WTC11 (cell line): ENCODE data around the gene ALDH5A1. TPM values are rescaled to one million over a fixed set of nuclear protein-coding genes. Genes with fewer than 3 reads are reported as not detected.
A peak's percentile ranks its signal among the peaks of the same experiment; 100 is the strongest.

ENCODE experiments used
- ATAC-seq: fragments of 200-7000 bp; cut with Tn5 transposase; 2 replicates; pipeline ENCODE4 v1.10.0; 2021; ENCODE audit warnings: mild to moderate bottlenecking, moderate library complexity
- CTCF ChIA-PET: fragments of 300-600 bp; sonication (Branson Sonifier 250); formaldehyde crosslinking; loops from one replicate; lab custom pipeline; 2021; ENCODE audit warnings: antibody characterized with exemption; lab: Charles Lee
- POLR2A ChIA-PET: fragments of 350-600 bp; sonication (Branson Sonifier 250); formaldehyde crosslinking; loops from one replicate; lab custom pipeline; 2021; ENCODE audit warnings: antibody characterized with exemption; lab: Charles Lee
- DNase-seq: peaks from one replicate; pipeline ENCODE4 v3.0.0; 2021; ENCODE audit warnings: low spot score
- H3K27ac Mint-ChIP-seq: 2 replicates; pipeline ENCODE4 v1.8.0; 2021; ENCODE audit warnings: mixed read lengths
- H3K27me3 Mint-ChIP-seq: 2 replicates; pipeline ENCODE4 v1.8.0; 2021; ENCODE audit warnings: low read depth, mild to moderate bottlenecking, moderate library complexity, mixed read lengths
- H3K36me3 Mint-ChIP-seq: 2 replicates; pipeline ENCODE4 v1.8.0; 2021; ENCODE audit warnings: mixed read lengths
- H3K4me1 Mint-ChIP-seq: 2 replicates; pipeline ENCODE4 v1.8.0; 2022; ENCODE audit warnings: mixed read lengths
- H3K4me3 Mint-ChIP-seq: 2 replicates; pipeline ENCODE4 v1.8.0; 2021; ENCODE audit warnings: mild to moderate bottlenecking, moderate library complexity, mixed read lengths
- H3K9me3 Mint-ChIP-seq: 2 replicates; pipeline ENCODE4 v1.8.0; 2021; ENCODE audit warnings: mixed read lengths
- CREB1 ChIP-seq: sonication (generic); formaldehyde crosslinking; IDR thresholded peaks from 2 replicates; pipeline ENCODE4 v1.8.0; 2023; ENCODE audit warnings: mild to moderate bottlenecking, missing genetic modification reagents
- FOXJ3 ChIP-seq: sonication (generic); formaldehyde crosslinking; IDR thresholded peaks from 2 replicates; pipeline ENCODE4 v1.9.0; 2021; ENCODE audit warnings: missing genetic modification reagents, mild to moderate bottlenecking, borderline replicate concordance
- GRHL2 ChIP-seq: fragments of 250-450 bp; sonication (Bioruptor Pico); IDR thresholded peaks from 2 replicates; pipeline ENCODE4 v1.8.0; 2022; ENCODE audit warnings: mild to moderate bottlenecking, moderate library complexity; ENCODE audit not compliant: insufficient replicate concordance, severe bottlenecking
- JAZF1 ChIP-seq: fragments of 250-450 bp; sonication (Bioruptor Pico); IDR thresholded peaks from 2 replicates; pipeline ENCODE4 v1.9.0; 2021; ENCODE audit warnings: moderate library complexity, mild to moderate bottlenecking, inconsistent platforms
- MLX ChIP-seq: sonication (generic); formaldehyde crosslinking; IDR thresholded peaks from 2 replicates; pipeline ENCODE4 v1.8.1; 2023; ENCODE audit warnings: mild to moderate bottlenecking, missing genetic modification reagents, moderate library complexity
- MXD4 ChIP-seq: fragments of 250-450 bp; sonication (Bioruptor Pico); IDR thresholded peaks from 2 replicates; pipeline ENCODE4 v1.8.0; 2021; ENCODE audit warnings: mild to moderate bottlenecking, moderate library complexity, borderline replicate concordance
- MYBL2 ChIP-seq: sonication (generic); formaldehyde crosslinking; IDR thresholded peaks from 2 replicates; pipeline ENCODE4 v1.8.1; 2023; ENCODE audit warnings: mild to moderate bottlenecking, moderate library complexity, missing genetic modification reagents
- NFATC4 ChIP-seq: fragments of 250-450 bp; sonication (Bioruptor Pico); IDR thresholded peaks from 2 replicates; pipeline ENCODE4 v1.9.0; 2021; ENCODE audit warnings: mild to moderate bottlenecking
- NR2C2 ChIP-seq: sonication (generic); formaldehyde crosslinking; IDR thresholded peaks from 2 replicates; pipeline ENCODE4 v1.8.0; 2022; ENCODE audit warnings: mild to moderate bottlenecking, missing genetic modification reagents
- PRRX2 ChIP-seq: fragments of 250-450 bp; sonication (Bioruptor Pico); IDR thresholded peaks from 2 replicates; pipeline ENCODE4 v1.8.0; 2021; ENCODE audit warnings: mild to moderate bottlenecking
- RORB ChIP-seq: fragments of 250-450 bp; sonication (Bioruptor Pico); IDR thresholded peaks from 2 replicates; pipeline ENCODE4 v1.9.0; 2021; ENCODE audit warnings: mild to moderate bottlenecking
- SOX15 ChIP-seq: fragments of 250-450 bp; sonication (Bioruptor Pico); IDR thresholded peaks from 2 replicates; pipeline ENCODE4 v1.9.0; 2021; ENCODE audit warnings: mild to moderate bottlenecking
- ZBTB21 ChIP-seq: sonication (generic); formaldehyde crosslinking; IDR thresholded peaks from 2 replicates; pipeline ENCODE4 v1.8.1; 2023; ENCODE audit warnings: mild to moderate bottlenecking, missing genetic modification reagents, borderline replicate concordance
- ZNF263 ChIP-seq: sonication (generic); formaldehyde crosslinking; IDR thresholded peaks from 2 replicates; pipeline ENCODE4 v1.8.1; 2022; ENCODE audit warnings: low read depth, mild to moderate bottlenecking, moderate library complexity, missing genetic modification reagents
- ZNF425 ChIP-seq: fragments of 250-450 bp; sonication (Bioruptor Pico); conservative IDR thresholded peaks from 2 replicates; pipeline ENCODE4 v1.9.0; 2021; ENCODE audit warnings: mild to moderate bottlenecking
- ZNF512 ChIP-seq: sonication (generic); formaldehyde crosslinking; IDR thresholded peaks from 2 replicates; pipeline ENCODE4 v1.8.1; 2022; ENCODE audit warnings: missing genetic modification reagents, borderline replicate concordance
- total RNA-seq: library from RNA; stranded (reverse); gene quantifications from 3 replicates; pipeline ENCODE4 v1.2.3, GENCODE V29; 2021
- TF ChIP-seq, protein P1 (sequence below): fragments of 250-450 bp; sonication (Bioruptor Pico); IDR thresholded peaks from 2 replicates; pipeline ENCODE4 v2.1.2; 2022; ENCODE audit warnings: mild to moderate bottlenecking, moderate library complexity
- TF ChIP-seq, protein P2 (sequence below): sonication (generic); formaldehyde crosslinking; IDR thresholded peaks from 2 replicates; pipeline ENCODE4 v1.8.0; 2022; ENCODE audit warnings: mild to moderate bottlenecking, missing genetic modification reagents
- TF ChIP-seq, protein P3 (sequence below): sonication (generic); formaldehyde crosslinking; IDR thresholded peaks from 2 replicates; pipeline ENCODE4 v1.8.1; 2022; ENCODE audit warnings: low read depth, mild to moderate bottlenecking, moderate library complexity, missing genetic modification reagents, borderline replicate concordance
- TF ChIP-seq, protein P4 (sequence below): sonication (generic); formaldehyde crosslinking; IDR thresholded peaks from 2 replicates; pipeline ENCODE4 v1.8.0; 2022; ENCODE audit warnings: missing genetic modification reagents

ALDH5A1 gene
- total RNA-seq, 1 experiment from 2014 or later: 5.1 TPM

- Mint-ChIP-seq H3K27ac (no peak overlapping the region), H3K4me3 (no peak overlapping the region), H3K4me1 (peaks cover 4% of the 10 kb centered on the region), H3K9me3 (no peaks in the 10 kb centered on the region), H3K36me3 (no peaks in the 10 kb centered on the region), H3K27me3 (peaks cover 26% of the 10 kb centered on the region)
- CTCF ChIA-PET: interaction anchor here (0.9 to 1.5 kb wide), 6 partner anchors 9 to 50 kb away, joined by 3 to 6 read pairs (median 5); no protein-coding TSS in a partner anchor
- POLR2A ChIA-PET: interaction anchor here (0.6 kb wide), 3 partner anchors 46 to 1343 kb away, joined by 3 to 4 read pairs (median 3); no protein-coding TSS in a partner anchor
- TF ChIP-seq CREB1 (CRISPR knock-in tag): no peak
- ATAC-seq: peak; percentile 76
- no peak for DNase-seq
Measured at GRCh38 chr6:24571361-24571760, 76.6 kb downstream of the ALDH5A1 start.

- Mint-ChIP-seq H3K4me1 (peaks cover 4% of the 10 kb centered on the region), H3K9me3 (no peaks in the 10 kb centered on the region)
- ATAC-seq (no peak), DNase-seq (no peak)
- POLR2A ChIA-PET: no interaction called here
- TF ChIP-seq, protein P1, sequence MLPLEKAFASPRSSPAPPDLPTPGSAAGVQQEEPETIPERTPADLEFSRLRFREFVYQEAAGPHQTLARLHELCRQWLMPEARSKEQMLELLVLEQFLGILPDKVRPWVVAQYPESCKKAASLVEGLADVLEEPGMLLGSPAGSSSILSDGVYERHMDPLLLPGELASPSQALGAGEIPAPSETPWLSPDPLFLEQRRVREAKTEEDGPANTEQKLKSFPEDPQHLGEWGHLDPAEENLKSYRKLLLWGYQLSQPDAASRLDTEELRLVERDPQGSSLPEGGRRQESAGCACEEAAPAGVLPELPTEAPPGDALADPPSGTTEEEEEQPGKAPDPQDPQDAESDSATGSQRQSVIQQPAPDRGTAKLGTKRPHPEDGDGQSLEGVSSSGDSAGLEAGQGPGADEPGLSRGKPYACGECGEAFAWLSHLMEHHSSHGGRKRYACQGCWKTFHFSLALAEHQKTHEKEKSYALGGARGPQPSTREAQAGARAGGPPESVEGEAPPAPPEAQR (CRISPR knock-in tag): no peak
- TF ChIP-seq SOX15 (no peak), ZNF512 (no peak), RORB (CRISPR knock-in tag) (no peak), PRRX2 (CRISPR knock-in tag) (no peak), GRHL2 (CRISPR knock-in tag) (no peak), NR2C2 (no peak), ZBTB21 (no peak), MLX (CRISPR knock-in tag) (no peak), JAZF1 (no peak), MYBL2 (CRISPR knock-in tag) (no peak)
- TF ChIP-seq, all 79 proteins: peak for 0
- CTCF ChIA-PET: no interaction called here
- Mint-ChIP-seq H3K36me3 (no peaks in the 10 kb centered on the region), H3K27me3 (peaks cover 26% of the 10 kb centered on the region), H3K4me3 (no peak overlapping the region), H3K27ac (no peak overlapping the region)
Measured at GRCh38 chr6:24574809-24575208, 80.0 kb downstream of the ALDH5A1 start.

GRCh38 chr6:24576447-24576846 lies 81.7 kb downstream of the ALDH5A1 start:
- Mint-ChIP-seq H3K36me3 (no peaks in the 10 kb centered on the region), H3K27me3 (peaks cover 18% of the 10 kb centered on the region), H3K4me3 (no peak overlapping the region), H3K27ac (no peak overlapping the region), H3K9me3 (no peaks in the 10 kb centered on the region), H3K4me1 (peaks cover 3% of the 10 kb centered on the region)
- POLR2A ChIA-PET: interaction anchor here (0.7 kb wide), 1 partner anchor 127 kb away, joined by 3 read pairs; no protein-coding TSS in a partner anchor
- ATAC-seq (no peak), DNase-seq (no peak)
- CTCF ChIA-PET: interaction anchor here (0.9 to 1.7 kb wide), 2 partner anchors 10 to 81 kb away, joined by 3 to 4 read pairs; no protein-coding TSS in a partner anchor
- no peak for TF ChIP-seq MXD4
- TF ChIP-seq NFATC4 (CRISPR knock-in tag): no peak
- TF ChIP-seq, protein P2, sequence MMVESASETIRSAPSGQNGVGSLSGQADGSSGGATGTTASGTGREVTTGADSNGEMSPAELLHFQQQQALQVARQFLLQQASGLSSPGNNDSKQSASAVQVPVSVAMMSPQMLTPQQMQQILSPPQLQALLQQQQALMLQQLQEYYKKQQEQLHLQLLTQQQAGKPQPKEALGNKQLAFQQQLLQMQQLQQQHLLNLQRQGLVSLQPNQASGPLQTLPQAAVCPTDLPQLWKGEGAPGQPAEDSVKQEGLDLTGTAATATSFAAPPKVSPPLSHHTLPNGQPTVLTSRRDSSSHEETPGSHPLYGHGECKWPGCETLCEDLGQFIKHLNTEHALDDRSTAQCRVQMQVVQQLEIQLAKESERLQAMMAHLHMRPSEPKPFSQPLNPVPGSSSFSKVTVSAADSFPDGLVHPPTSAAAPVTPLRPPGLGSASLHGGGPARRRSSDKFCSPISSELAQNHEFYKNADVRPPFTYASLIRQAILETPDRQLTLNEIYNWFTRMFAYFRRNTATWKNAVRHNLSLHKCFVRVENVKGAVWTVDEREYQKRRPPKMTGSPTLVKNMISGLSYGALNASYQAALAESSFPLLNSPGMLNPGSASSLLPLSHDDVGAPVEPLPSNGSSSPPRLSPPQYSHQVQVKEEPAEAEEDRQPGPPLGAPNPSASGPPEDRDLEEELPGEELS: no peak
- no peak for TF ChIP-seq FOXJ3 (CRISPR knock-in tag)
- TF ChIP-seq, protein P3, sequence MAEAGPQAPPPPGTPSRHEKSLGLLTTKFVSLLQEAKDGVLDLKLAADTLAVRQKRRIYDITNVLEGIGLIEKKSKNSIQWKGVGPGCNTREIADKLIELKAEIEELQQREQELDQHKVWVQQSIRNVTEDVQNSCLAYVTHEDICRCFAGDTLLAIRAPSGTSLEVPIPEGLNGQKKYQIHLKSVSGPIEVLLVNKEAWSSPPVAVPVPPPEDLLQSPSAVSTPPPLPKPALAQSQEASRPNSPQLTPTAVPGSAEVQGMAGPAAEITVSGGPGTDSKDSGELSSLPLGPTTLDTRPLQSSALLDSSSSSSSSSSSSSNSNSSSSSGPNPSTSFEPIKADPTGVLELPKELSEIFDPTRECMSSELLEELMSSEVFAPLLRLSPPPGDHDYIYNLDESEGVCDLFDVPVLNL (CRISPR knock-in tag): no peak
- TF ChIP-seq, protein P4, sequence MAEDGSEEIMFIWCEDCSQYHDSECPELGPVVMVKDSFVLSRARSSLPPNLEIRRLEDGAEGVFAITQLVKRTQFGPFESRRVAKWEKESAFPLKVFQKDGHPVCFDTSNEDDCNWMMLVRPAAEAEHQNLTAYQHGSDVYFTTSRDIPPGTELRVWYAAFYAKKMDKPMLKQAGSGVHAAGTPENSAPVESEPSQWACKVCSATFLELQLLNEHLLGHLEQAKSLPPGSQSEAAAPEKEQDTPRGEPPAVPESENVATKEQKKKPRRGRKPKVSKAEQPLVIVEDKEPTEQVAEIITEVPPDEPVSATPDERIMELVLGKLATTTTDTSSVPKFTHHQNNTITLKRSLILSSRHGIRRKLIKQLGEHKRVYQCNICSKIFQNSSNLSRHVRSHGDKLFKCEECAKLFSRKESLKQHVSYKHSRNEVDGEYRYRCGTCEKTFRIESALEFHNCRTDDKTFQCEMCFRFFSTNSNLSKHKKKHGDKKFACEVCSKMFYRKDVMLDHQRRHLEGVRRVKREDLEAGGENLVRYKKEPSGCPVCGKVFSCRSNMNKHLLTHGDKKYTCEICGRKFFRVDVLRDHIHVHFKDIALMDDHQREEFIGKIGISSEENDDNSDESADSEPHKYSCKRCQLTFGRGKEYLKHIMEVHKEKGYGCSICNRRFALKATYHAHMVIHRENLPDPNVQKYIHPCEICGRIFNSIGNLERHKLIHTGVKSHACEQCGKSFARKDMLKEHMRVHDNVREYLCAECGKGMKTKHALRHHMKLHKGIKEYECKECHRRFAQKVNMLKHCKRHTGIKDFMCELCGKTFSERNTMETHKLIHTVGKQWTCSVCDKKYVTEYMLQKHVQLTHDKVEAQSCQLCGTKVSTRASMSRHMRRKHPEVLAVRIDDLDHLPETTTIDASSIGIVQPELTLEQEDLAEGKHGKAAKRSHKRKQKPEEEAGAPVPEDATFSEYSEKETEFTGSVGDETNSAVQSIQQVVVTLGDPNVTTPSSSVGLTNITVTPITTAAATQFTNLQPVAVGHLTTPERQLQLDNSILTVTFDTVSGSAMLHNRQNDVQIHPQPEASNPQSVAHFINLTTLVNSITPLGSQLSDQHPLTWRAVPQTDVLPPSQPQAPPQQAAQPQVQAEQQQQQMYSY: no peak
- no peak for TF ChIP-seq ZNF263 (CRISPR knock-in tag)
- TF ChIP-seq ZNF425 (CRISPR knock-in tag): no peak
